ENCODE data around the gene PAWR.

Gene PAWR

DNA sequence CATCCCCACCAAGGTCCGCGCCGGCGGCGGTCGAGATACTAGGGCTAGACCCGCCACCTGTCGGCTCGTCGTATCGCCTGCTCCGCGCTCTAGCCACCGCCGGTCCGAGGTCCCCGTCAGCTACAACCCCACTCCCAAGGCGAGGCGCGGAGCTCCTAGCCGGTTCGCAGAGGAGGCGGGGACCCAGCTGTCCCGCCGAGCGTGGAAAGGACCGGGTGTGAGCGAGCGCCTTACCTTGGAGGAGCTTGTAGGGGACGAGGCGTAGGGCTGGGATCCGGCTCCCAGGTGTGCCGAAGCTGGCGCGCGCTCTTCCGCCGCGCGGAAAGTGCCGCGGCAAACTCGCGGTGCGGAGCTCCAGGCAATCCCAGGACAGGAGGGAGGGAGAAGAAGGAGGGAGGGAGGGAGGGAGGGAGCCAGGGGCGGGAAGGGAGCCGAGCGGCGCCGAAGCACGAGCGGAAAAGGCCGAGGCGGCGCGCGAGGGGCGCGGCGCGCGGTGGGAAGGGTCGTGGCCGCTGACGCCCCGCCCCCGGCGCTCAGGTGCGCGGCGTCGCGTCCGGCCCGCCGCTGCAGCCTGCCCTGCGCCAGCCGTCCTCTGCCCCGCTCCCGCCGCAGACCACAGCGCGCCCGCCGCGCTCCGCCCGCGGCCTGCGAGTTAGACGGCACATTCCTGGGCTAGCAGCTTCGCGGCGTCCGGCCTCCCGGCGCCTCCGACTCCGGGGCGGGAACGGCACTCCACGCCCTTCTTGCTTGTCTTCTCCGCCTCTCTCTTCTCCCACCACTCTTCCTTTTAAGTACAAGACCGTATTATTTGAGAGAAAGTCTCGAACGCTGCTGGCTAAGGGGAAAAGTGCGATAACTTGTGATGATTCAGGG lies at the start of gene PAWR:
Gene PAWR, minus strand, starts transcription at position 327 of the 873 bp plus-strand sequence. CDS start 720 bp downstream, outside the sequence.
- DNase-seq (ENCODE audit: low spot score), result peak; percentile 74

GRCh38 chr12:79737875-79738718 lies 47.3 kb upstream of the PAWR start:
- DNase-seq (ENCODE audit: low spot score), result peak; percentile 26

DNA sequence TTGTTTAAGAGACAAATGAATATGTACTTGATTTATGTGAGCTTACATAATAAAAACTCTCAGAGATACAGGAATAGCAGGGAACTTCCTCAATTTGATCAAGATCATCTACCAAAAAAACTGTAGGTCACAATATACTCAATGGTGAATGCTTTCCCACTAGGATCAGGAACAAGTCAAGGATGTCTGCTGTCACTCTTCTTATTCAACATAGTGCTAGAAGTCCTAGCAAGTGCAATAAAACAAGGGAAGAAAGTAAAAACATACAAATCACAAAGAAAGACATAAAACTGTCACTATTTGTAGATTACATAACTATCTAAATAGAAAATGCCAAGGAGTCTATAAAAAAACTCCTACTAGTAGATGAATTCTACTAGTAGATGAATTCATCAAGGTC lies 41.9 kb upstream of the PAWR start:
- DNase-seq (ENCODE audit: low spot score), result no peak

DNA sequence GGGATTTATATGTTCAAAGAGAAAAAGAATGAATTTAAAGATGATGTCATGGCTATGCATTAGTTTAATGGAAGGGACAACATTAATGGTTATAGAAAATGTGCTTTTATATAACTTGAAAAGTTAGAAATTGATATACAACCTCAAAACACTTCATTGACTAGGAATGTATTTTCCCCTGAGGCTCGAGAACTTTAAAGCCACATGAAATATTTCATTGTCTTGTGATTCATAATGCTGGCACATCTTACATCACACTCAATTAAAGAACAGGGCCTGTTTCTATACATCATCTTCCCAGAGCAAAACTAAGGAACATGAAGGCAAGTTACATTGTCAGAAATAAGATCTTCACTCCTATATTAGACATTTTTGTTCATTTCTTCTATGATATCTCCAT lies 35.2 kb upstream of the PAWR start:
- DNase-seq (ENCODE audit: low spot score), result peak; percentile 39

DNA sequence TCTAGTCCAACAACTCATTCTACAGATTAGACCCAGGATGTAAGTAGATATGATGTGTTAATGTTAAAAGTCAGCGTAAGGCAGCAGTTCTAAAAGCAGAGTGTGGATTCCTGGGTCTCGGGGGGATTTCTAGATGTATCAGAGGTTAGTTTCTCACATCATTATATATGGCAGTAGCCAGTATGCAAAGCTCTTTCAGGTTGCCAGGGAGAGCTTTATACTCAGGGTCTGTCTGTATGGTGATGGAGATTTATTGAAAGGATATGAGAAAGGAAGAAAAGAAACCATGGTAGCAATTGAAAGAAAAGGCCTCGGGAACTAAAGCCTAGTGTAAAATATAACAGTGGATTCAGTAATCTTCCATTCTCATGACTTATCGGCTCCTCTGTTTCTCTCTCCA lies 26.2 kb upstream of the PAWR start:
- DNase-seq (ENCODE audit: low spot score), result no peak

GRCh38 chr12:79715308-79715707 lies 24.5 kb upstream of the PAWR start:
- DNase-seq (ENCODE audit: low spot score), result no peak

DNA sequence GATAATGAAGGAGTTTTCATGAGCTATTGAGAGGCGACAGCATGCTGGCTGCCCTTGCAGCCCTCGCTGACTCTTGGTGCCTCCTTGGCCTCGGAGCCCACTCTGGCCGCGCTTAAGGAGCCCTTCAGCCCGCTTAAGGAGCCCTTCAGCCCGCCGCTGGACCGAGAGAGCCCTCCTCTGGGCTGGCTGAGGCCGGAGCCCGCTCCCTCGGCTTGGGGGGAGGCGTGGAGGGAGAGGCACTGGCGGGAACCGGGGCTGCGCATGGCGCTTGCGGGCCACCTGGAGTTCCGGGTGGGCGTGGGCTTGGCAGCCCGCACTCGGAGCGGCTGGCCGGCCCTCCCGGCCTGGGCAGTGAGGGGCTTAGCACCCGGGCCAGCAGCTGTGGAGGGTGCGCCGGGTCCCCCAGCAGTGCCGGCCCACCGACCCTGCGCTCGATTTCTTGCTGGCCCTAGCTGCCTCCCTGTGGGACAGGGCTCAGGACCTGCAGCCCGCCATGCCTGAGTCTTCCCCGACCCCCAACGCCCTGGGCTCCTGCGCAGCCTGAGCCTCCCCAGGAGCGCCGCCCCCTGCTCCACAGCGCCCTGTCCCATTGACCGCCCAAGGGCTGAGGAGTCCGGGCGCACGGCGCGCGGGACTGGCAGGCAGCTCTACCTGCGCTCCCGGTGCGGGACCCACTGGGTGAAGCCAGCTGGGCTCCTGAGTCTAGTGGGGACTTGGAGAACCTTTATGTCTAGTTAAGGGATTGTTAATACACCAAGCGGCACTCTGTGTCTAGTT lies 20.1 kb upstream of the PAWR start:
- no peak for DNase-seq (ENCODE audit: low spot score)

DNA sequence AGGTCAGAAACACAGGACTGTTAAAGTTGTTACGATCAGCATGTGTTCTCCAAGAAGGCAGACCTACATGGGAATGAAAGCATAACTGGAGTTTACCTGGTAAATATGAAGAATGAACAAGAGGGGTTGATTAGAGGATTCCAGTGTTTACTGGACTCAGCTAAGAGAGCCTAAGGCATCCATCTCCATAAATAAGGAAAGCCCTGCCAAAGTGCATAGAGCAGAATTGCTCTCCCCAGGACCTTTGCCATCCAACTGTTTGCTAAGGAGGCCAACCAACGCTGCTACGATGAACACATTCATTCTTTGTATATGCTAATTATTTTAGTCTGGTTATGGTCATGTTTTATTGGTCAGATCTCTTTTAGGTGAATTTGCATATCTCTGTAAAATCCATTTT lies 17.1 kb upstream of the PAWR start:
- no peak for DNase-seq (ENCODE audit: low spot score)

- no peak for DNase-seq (ENCODE audit: low spot score)
These were observed 15.9 kb upstream of the PAWR start for GRCh38 chr12:79706676-79707075.

DNA sequence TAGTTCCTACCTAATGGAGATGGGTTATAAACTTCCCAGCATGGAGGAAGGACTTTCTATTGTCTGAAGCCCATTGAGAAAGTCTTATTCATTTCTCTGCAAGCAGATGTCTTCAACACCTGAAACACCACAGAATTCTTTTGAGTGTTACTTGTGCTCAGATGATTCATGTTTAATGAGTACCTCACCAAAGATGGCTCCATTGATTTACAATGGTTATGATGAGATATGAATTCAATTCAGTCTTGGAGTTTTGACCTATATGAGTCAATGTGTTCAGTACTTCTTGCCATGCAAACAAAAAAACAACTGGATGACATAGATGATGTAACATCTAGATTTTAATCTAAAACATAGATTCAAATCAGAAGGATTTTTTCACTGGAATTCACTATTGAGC lies 15.4 kb upstream of the PAWR start:
- DNase-seq (ENCODE audit: low spot score), result no peak

DNA sequence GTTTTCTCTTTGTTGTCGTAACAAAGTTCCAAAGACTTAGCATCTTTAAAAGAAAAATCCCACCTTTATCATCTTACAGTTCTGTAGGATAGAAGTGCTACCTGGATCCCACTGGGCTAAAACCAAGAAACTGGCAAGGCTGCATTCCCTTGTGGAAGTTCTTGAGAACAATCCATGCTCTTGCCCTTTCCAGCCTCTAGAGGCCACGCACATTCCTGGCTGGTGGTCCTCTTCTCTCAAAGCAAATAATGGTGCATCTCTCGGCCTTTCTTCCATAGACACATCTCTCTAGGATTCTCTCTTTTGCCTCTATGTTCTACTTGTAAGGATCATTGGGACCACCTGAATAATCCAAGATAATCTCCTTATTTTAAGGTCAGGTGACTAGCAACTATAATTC lies 8.2 kb upstream of the PAWR start:
- DNase-seq (ENCODE audit: low spot score), result no peak

DNA sequence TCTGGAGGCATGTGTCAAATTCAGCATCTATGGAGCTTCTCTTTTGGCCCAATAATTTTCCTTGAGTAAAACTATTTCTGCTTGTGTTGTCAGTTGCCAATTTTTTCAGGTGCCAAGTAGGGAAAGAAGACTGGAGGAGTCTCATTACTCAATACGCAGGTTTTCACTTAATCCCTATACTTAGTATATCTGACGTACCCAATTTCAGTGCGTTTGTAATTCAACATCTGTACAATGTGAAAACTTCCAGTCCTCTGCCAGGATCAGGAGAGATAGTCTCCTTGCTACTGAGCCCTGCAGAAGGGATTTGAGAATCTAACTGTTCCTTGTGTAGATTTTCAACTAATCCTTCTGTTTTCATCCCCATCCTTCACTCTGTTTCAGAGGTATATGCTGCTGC lies 5.7 kb upstream of the PAWR start:
- DNase-seq (ENCODE audit: low spot score), result no peak

GRCh38 chr12:79692860-79693577 lies 2.3 kb upstream of the PAWR start:
- no peak for DNase-seq (ENCODE audit: low spot score)

- peak; percentile 75 for DNase-seq (ENCODE audit: low spot score)
These were observed 916 bp upstream of the PAWR start for GRCh38 chr12:79691511-79692248.

GRCh38 chr12:79690142-79690637 lies 574 bp downstream of the PAWR start:
- peak; percentile 58 for DNase-seq (ENCODE audit: low spot score)

DNA sequence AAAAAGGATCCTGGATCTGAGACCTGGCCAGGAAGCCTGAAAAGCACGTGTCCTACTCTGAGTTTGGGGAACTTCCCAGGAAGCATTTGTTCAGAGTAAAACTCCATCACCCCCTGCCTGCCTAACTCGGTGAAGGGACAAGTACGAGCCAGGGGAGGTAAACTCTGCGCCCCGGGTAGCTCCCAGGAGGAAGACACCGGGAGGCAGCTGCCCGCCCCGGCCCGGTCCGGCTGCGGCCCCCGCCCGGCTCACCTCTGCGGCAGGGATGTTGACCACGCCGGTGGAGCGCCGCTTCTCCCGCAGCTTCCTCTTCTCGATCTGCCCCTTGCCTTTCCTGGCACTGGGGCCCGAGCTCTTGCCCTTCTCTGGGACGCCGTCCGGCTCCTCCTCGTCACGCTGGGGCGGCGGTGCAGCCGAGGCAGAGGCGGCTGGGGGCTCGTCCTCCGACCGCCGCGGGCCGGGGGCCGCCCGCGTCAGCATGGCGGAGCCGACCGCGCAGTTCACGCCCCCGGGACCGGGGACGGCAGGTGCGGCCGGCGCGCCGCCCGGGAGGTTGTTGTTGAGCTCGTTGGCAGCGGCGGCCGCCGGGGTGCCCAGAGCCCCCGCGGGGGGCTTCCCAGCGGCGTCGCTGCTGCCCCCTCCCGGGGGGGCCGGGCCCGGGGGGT lies 1.2 kb downstream of the PAWR start:
- peak; percentile 41 for DNase-seq (ENCODE audit: low spot score)

GRCh38 chr12:79689061-79689476 lies 1.7 kb downstream of the PAWR start:
- DNase-seq (ENCODE audit: low spot score), result no peak

DNA sequence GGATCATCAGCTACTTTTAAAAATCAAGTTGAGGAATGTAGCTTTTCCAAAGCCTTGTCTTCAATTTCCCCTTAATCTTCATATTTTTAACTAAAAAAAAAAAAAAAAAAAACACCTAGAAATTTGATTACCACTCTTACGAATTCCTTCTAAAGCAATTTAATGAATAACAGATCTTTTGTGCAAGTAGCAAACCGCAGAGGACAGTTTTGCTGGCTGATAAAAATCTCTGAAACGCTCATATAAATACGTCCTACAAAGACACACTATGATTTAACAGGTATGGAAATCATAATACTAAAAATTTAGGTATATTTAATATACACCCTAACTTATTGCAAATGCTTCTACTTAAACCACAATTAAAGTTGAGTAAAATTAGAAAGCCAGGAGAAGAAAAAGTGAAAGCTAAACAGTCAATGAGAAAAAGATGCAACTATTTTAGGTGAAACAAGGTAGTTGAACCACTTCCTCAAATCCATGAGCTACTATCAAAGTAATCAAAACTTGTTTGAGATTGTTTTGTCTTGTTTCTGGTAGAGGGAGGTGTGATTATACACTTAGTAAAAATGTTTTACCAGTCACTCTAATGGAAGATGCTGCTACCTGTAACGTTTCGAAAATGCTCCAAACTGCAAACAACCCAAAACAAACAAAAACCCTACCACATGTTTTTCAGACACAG lies 2.2 kb downstream of the PAWR start:
- DNase-seq (ENCODE audit: low spot score), result no peak

DNA sequence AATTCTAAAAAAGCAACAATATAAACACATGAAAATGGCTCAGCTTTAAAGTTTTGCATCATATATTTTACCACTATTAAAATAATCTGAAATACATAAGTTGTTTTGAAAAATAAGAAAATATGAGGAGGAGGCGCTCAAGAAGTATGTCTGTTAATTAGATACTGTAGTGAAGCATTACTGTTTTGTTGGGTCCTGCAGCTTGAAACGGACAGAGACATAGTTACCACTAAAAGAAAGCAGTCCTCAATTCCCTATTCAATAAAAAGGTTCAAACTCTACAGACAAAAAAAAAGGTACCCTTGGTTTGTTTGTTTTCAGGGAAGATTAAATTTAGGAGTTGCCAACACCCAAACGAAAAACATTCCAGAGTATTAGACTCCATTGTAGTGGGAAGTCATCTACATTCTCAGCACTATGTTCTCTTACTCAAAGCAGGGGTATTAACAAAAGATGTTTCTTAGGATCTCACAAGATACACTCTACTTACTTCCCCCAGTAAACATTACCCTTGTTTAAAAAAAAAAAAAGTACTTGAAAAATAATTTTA lies 3.0 kb downstream of the PAWR start:
- DNase-seq (ENCODE audit: low spot score), result no peak
